PC-9 (cell line): ENCODE results near the gene MYO18B.

Experiments
- CTCF ChIP-seq: fragments of 200-600 bp; sonication (generic); conservative IDR thresholded peaks from 2 replicates; pipeline ENCODE4 v1.6.1; 2017; ENCODE audit warnings: mixed run types, antibody characterized with exemption, mild to moderate bottlenecking, moderate library complexity
- EZH2 ChIP-seq: fragments of 200-600 bp; sonication (generic); IDR thresholded peaks from 2 replicates; pipeline ENCODE4 v1.8.0; 2017; ENCODE audit warnings: antibody characterized with exemption, low read depth

- TF ChIP-seq CTCF (no peak), EZH2 (no peak)
Measured at GRCh38 chr22:25849522-25849921, 107.5 kb downstream of the MYO18B start.
